OCI-M2 (cell line): ENCODE results near the gene KRT28.

ENCODE experiments used
- DNase-seq: peaks from one replicate; lab custom pipeline; 2025; ENCODE audit not compliant: unreplicated experiment; lab: John Stamatoyannopoulos, UW

The KRT28 gene

GRCh38 chr17:40799859-40800258 is at the start of gene KRT28:
Gene KRT28, minus strand, starts transcription at chr17:40799959. Its CDS starts 66 bp downstream, at chr17:40799893.
- no peak for DNase-seq

- no peak for DNase-seq
Measured at GRCh38 chr17:40848583-40849235, 49.0 kb upstream of the KRT28 start.

- DNase-seq: no peak
Measured at GRCh38 chr17:40846515-40847144, 46.9 kb upstream of the KRT28 start.

- no peak for DNase-seq
Measured at GRCh38 chr17:40844671-40845107, 44.9 kb upstream of the KRT28 start.

GRCh38 chr17:40843242-40843641 is 43.5 kb upstream of the KRT28 start:
- no peak for DNase-seq

GRCh38 chr17:40841246-40841645 is 41.5 kb upstream of the KRT28 start:
- DNase-seq: no peak

GRCh38 chr17:40839194-40839593 is 39.4 kb upstream of the KRT28 start:
- no peak for DNase-seq

GRCh38 chr17:40836020-40836419 is 36.3 kb upstream of the KRT28 start:
- no peak for DNase-seq

GRCh38 chr17:40833882-40834281 is 34.1 kb upstream of the KRT28 start:
- no peak for DNase-seq

GRCh38 chr17:40832840-40833239 is 33.1 kb upstream of the KRT28 start:
- DNase-seq: no peak

- no peak for DNase-seq
Measured at GRCh38 chr17:40830085-40830776, 30.5 kb upstream of the KRT28 start.

GRCh38 chr17:40828454-40829044 is 28.8 kb upstream of the KRT28 start:
- no peak for DNase-seq

GRCh38 chr17:40827746-40828453 is 28.1 kb upstream of the KRT28 start:
- DNase-seq: no peak

- no peak for DNase-seq
Measured at GRCh38 chr17:40825599-40825998, 25.8 kb upstream of the KRT28 start.

- no peak for DNase-seq
Measured at GRCh38 chr17:40824015-40824832, 24.5 kb upstream of the KRT28 start.

GRCh38 chr17:40822132-40822812 is 22.5 kb upstream of the KRT28 start, which contains the start of gene KRT10:
Gene KRT10, minus strand, starts transcription at chr17:40822614. Its CDS starts 29 bp downstream, at chr17:40822585.
- no peak for DNase-seq

- DNase-seq: no peak
Measured at GRCh38 chr17:40821536-40821935, 21.8 kb upstream of the KRT28 start.

GRCh38 chr17:40820228-40820838 is 20.6 kb upstream of the KRT28 start:
- DNase-seq: no peak

GRCh38 chr17:40819528-40820125 is 19.9 kb upstream of the KRT28 start:
- no peak for DNase-seq
